Stimulated activated naive B cell treated with anti-CD40 and anti-IgM and Interleukin-4, amounts not matched to agents 10 μg/mL and 1 μg/mL and 100 μg/mL, for 72 hours (primary cell): ENCODE data around the gene SLC30A3.

ENCODE experiments used
- ATAC-seq, 2 donors: fragments of 150-1000 bp; cut with Tn5 transposase; replicated peaks; 2 replicates each; pipeline ENCODE4 v1.10.0; 2021; ENCODE audit warnings: moderate library complexity in 1 of 2
- DNase-seq: peaks from one replicate; pipeline ENCODE4 v3.0.0; 2021
- H3K27ac Mint-ChIP-seq: one replicate; pipeline ENCODE4 v1.8.0; 2022; ENCODE audit warnings: mild to moderate bottlenecking, mixed read lengths
- H3K27me3 Mint-ChIP-seq, 2 donors: one replicate each; pipeline ENCODE4 v1.8.0; 2022; ENCODE audit warnings: mixed read lengths in 2 of 2
- H3K36me3 Mint-ChIP-seq, 2 donors: one replicate each; pipeline ENCODE4 v1.8.0; 2022; ENCODE audit warnings: mixed read lengths in 2 of 2, mild to moderate bottlenecking in 1 of 2
- H3K4me1 Mint-ChIP-seq, 2 donors: one replicate each; pipeline ENCODE4 v1.8.0; 2022; ENCODE audit warnings: mixed read lengths in 2 of 2, mild to moderate bottlenecking in 1 of 2
- H3K4me3 Mint-ChIP-seq, 2 donors: one replicate each; pipeline ENCODE4 v1.8.0; 2022; ENCODE audit warnings: mild to moderate bottlenecking in 2 of 2, mixed read lengths in 2 of 2, moderate library complexity in 1 of 2
- H3K9me3 Mint-ChIP-seq, 2 donors: one replicate each; pipeline ENCODE4 v1.8.0; 2022; ENCODE audit warnings: mixed read lengths in 2 of 2, mild to moderate bottlenecking in 1 of 2

Gene SLC30A3

DNA sequence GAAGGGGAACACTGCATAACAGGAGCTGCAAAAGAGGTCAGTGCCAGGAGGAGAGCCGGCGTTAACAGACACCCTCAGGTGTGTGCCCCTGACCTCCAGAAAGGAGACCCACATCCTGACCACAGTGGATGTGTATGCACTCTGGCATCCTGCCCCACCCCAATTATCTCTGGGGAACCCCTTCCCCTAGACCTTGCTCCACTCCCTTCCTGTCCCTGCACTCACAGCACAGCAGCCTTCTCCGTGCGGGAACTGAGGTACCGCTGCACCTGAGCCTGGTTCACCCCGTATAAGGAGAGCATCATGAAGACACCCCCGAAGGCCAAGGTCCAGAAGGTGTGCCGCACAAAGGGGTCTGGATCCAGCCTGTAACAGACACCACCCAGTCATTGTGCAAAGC is 58.3 kb downstream of the SLC30A3 start:
- no peaks in the 10 kb centered on the region for H3K9me3 Mint-ChIP-seq
- H3K36me3 Mint-ChIP-seq, result peaks cover 52 to 86% of the 10 kb centered on the region in 2 donors
- no peak for DNase-seq
- H3K4me3 Mint-ChIP-seq, result no peak overlapping the region
- peak overlapping the region; percentile 42 for H3K27ac Mint-ChIP-seq
- H3K4me1 Mint-ChIP-seq, result peaks cover 14 to 22% of the 10 kb centered on the region in 2 donors
- no peak for ATAC-seq
- H3K27me3 Mint-ChIP-seq, result no peaks in the 10 kb centered on the region

DNA sequence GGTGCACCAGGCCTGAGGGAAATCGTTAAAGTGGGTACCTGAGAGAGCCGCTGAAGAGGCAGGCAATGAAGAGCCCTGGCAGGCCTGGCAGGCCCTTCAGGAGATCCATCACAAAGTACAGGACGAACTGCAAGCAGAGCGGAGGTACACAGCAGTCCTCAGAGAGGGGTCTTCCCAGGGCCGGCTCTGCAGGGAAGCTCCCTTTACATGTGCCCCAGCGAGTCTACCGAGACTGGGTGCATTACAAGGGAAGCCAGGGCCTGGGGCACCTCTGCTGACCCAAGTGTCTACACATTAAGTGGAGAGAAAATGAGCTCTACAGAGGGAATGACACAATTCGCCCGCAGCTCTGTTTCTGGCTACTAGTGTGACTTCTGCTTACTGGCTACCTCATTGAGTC is 59.1 kb downstream of the SLC30A3 start:
- DNase-seq (no peak), ATAC-seq (no peak)
- Mint-ChIP-seq H3K4me1 (peaks cover 11 to 18% of the 10 kb centered on the region in 2 donors), H3K4me3 (no peak overlapping the region), H3K27ac (no peak overlapping the region), H3K27me3 (no peaks in the 10 kb centered on the region), H3K36me3 (peaks cover 56 to 88% of the 10 kb centered on the region in 2 donors), H3K9me3 (no peaks in the 10 kb centered on the region)
